Activated T-cell treated with anti-CD3 and anti-CD28 coated beads, Interleukin-2, amount 50 U/mL, for 72 hours (primary cell): ENCODE data around the gene WDFY2. TPM values are rescaled to one million over a fixed set of nuclear protein-coding genes. Genes with fewer than 3 reads are reported as not detected.

Experiments used
- ATAC-seq, 2 donors: fragments of 150-1000 bp; cut with Tn5 transposase; replicated peaks in 1 of 2; 2 replicates each; pipeline ENCODE4 v1.10.0; 2021; ENCODE audit warnings: moderate library complexity in 2 of 2, mild to moderate bottlenecking in 1 of 2
- DNase-seq, 2 donors: peaks; one replicate each; pipeline ENCODE4 v3.0.0; 2021 to 2022; ENCODE audit warnings: mixed read lengths in 1 of 2
- H3K27ac Mint-ChIP-seq: one replicate; pipeline ENCODE4 v1.8.0; 2022; ENCODE audit warnings: mild to moderate bottlenecking, moderate library complexity, mixed read lengths
- H3K27me3 Mint-ChIP-seq: one replicate; pipeline ENCODE4 v1.8.0; 2022; ENCODE audit warnings: low read depth, mixed read lengths
- H3K36me3 Mint-ChIP-seq, 2 donors: one replicate each; pipeline ENCODE4 v1.8.0; 2022; ENCODE audit warnings: mixed read lengths in 2 of 2, mild to moderate bottlenecking in 1 of 2; ENCODE audit not compliant: insufficient read depth in 2 of 2
- H3K4me1 Mint-ChIP-seq: one replicate; pipeline ENCODE4 v1.8.0; 2022; ENCODE audit warnings: low read depth, mixed read lengths
- H3K4me3 Mint-ChIP-seq, 2 donors: one replicate each; pipeline ENCODE4 v1.8.0; 2022; ENCODE audit warnings: mild to moderate bottlenecking in 2 of 2, mixed read lengths in 2 of 2, moderate library complexity in 2 of 2
- H3K9me3 Mint-ChIP-seq, 2 donors: one replicate each; pipeline ENCODE4 v1.8.0; 2022; ENCODE audit warnings: mixed read lengths in 2 of 2
- total RNA-seq, 2 donors: library from RNA; stranded (reverse); gene quantifications; one replicate each; pipeline ENCODE4 v1.2.3, GENCODE V29; 2022

The WDFY2 gene
- total RNA-seq, 2 donors from 2014 or later: 12.6 to 13.5 TPM

DNA sequence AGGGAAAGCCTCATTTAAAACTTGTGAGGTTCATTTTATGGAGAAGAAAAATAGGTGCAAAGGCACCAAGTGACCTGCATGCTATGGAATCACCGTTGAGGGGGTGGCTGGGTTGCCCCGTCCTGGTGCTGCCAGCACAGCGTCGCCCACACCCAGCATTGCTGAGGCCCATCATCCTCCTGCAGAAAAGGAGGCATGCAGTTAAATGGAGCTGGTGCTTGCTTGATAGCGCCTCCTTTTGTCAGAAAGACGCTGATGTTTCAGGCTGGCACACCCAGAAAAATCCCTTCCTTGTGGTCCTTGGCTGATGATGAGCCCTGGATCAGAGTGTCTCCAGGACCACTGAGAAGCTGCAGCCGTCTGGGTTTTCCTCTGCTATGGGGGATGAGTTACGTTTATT is 182.8 kb downstream of the WDFY2 start:
- Mint-ChIP-seq H3K4me3 (no peak overlapping the region), H3K27ac (no peak overlapping the region), H3K36me3 (no peaks in the 10 kb centered on the region), H3K27me3 (no peaks in the 10 kb centered on the region), H3K9me3 (no peaks in the 10 kb centered on the region), H3K4me1 (peaks cover 47% of the 10 kb centered on the region)
- DNase-seq (no peak), ATAC-seq (no peak)

DNA sequence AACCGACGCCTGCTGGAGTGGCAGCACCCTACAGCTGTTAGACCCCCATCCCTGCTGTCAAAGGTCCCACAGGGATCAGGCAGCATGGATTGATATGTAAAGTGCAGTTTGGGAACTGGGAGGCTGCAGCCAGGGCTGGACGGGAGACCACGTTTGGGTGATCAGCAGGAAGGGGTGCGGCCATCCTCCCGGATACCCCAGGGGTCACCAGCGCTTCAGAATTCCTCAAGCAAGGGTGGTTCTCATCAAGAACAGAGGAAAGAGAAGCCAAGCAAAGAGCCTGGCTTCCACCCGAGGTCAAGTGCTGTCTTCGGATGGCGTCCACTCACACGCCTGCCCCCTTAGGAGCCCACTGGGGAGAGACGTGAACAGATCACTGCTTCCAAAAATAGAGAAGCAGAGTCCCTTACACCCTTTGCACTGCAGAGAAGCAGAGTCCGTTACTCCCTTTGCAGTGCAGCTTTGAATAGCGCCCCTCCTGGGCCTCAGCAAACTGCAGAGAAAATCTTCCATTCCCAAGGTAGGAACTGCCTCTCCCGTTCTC is 184.2 kb downstream of the WDFY2 start:
- Mint-ChIP-seq H3K4me1 (peaks cover 34% of the 10 kb centered on the region), H3K4me3 (no peak overlapping the region), H3K36me3 (no peaks in the 10 kb centered on the region), H3K27me3 (no peaks in the 10 kb centered on the region), H3K27ac (no peak overlapping the region), H3K9me3 (no peaks in the 10 kb centered on the region)
- DNase-seq (no peak), ATAC-seq (no peak)

DNA sequence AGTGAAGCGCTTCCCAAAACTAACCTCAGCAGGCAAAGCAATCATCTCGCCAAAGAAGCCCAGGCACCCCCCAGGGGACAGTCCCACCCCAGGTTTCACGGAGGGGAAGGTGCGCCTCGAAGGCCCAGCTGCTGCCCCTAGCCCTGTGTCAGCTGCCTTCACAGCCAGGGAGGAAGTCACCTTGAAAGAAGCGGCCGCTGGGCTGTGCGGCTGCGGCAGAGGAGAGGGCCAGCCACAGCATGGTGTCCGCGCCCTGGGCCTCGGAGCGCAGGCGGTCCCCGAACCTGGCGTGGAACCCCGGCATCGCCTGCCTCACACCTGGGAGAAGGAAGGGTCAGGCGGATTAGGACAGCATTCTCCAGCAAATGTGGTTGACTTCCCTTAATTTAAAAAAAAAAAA is 184.7 kb downstream of the WDFY2 start:
- no peaks in the 10 kb centered on the region for H3K36me3 Mint-ChIP-seq
- no peak overlapping the region for H3K4me3 Mint-ChIP-seq
- H3K27ac Mint-ChIP-seq: no peak overlapping the region
- no peaks in the 10 kb centered on the region for H3K9me3 Mint-ChIP-seq
- ATAC-seq: no peak
- no peak for DNase-seq
- H3K27me3 Mint-ChIP-seq: no peaks in the 10 kb centered on the region
- H3K4me1 Mint-ChIP-seq: peaks cover 29% of the 10 kb centered on the region

DNA sequence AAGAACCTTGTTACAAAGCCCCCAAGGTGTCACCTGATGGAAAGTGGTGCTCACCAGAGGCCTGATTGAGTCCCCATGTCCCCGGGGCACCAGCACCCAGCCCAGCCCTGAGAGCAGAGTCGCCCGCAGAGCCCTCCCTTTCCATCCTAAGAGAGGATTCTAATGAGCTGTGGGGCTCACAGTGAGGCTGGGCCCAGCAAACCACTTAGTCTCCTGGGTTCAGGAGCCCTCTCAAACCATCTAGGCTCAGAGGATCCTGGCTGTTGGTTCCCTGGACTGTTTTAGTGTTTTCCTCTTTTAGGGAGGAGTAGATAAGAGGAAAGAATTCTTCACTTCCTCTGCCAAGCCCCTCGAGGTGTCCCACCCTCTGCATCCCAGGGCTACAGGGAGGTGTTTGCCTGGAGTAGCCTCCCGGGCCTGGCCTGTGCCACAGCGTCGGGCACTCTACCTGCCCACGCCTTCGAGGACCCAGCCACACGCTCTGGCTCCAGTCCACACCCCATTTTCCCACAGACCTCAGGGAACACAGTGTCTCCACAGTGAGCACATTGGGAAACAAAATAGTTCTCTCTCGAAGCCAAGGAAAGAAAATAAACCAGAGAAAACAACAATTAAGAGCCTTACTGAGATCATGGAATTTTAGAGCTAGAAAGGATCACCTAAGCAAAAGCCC is 185.3 kb downstream of the WDFY2 start:
- H3K4me1 Mint-ChIP-seq: peaks cover 22% of the 10 kb centered on the region
- no peaks in the 10 kb centered on the region for H3K36me3 Mint-ChIP-seq
- DNase-seq (no peak), ATAC-seq (no peak)
- H3K4me3 Mint-ChIP-seq: no peak overlapping the region
- H3K27ac Mint-ChIP-seq: no peak overlapping the region
- H3K9me3 Mint-ChIP-seq: no peaks in the 10 kb centered on the region
- H3K27me3 Mint-ChIP-seq: no peaks in the 10 kb centered on the region

- DNase-seq (no peak), ATAC-seq (no peak)
- Mint-ChIP-seq H3K27me3 (no peaks in the 10 kb centered on the region), H3K4me3 (no peak overlapping the region), H3K9me3 (no peaks in the 10 kb centered on the region), H3K4me1 (peaks cover 17% of the 10 kb centered on the region), H3K36me3 (no peaks in the 10 kb centered on the region), H3K27ac (no peak overlapping the region)
Measured at GRCh38 chr13:51770160-51770559, 185.9 kb downstream of the WDFY2 start.

- H3K4me1 Mint-ChIP-seq: peaks cover 10% of the 10 kb centered on the region
- no peak overlapping the region for H3K4me3 Mint-ChIP-seq
- H3K27ac Mint-ChIP-seq: peak overlapping the region; percentile 12
- no peaks in the 10 kb centered on the region for H3K9me3 Mint-ChIP-seq
- no peak for ATAC-seq
- no peaks in the 10 kb centered on the region for H3K36me3 Mint-ChIP-seq
- no peaks in the 10 kb centered on the region for H3K27me3 Mint-ChIP-seq
- DNase-seq: no peak
Measured at GRCh38 chr13:51770681-51771417, 186.6 kb downstream of the WDFY2 start.

DNA sequence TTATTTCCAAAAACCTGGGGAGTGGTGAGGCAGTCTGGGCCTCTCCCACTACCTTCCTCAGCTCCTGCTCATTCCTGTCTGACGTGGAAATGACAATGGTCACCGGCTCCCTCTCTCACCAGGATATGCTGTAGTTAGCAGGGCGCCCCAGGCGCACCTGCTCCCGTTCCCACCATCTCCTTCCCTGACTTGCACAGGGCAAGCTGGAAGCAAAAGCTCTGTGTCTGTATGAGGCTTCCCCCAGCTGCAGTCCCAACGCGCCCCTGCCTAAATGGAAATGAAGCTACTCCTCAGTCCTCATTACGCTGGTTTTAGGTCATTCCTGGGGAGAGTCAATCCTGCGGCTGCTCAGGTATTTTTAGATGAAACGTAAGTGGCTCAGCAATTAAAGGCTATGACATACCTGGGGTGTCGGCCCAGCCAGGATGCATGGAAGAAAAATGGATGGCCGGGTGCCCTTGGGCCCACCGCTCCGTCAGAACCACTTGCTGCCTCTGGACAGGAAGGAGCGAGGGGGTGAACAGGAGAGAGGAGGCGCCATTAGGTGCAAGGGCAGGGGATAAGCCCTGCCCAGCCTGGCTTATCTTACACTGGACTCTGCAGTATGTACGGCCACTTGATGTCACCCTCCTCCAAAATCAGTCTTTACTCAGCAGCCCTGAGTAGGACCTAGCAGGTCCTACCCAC is 187.3 kb downstream of the WDFY2 start:
- ATAC-seq (no peak), DNase-seq (no peak)
- Mint-ChIP-seq H3K9me3 (no peaks in the 10 kb centered on the region), H3K36me3 (no peaks in the 10 kb centered on the region), H3K27ac (peak overlapping the region; percentile 12), H3K27me3 (no peaks in the 10 kb centered on the region), H3K4me3 (no peak overlapping the region), H3K4me1 (peaks cover 3% of the 10 kb centered on the region)

GRCh38 chr13:51772105-51772455 is 187.8 kb downstream of the WDFY2 start:
- H3K9me3 Mint-ChIP-seq: no peaks in the 10 kb centered on the region
- no peaks in the 10 kb centered on the region for H3K4me1 Mint-ChIP-seq
- H3K27ac Mint-ChIP-seq: no peak overlapping the region
- DNase-seq: no peak
- H3K36me3 Mint-ChIP-seq: no peaks in the 10 kb centered on the region
- no peak for ATAC-seq
- no peak overlapping the region for H3K4me3 Mint-ChIP-seq
- no peaks in the 10 kb centered on the region for H3K27me3 Mint-ChIP-seq

GRCh38 chr13:51772781-51773180 is 188.5 kb downstream of the WDFY2 start:
- DNase-seq (no peak), ATAC-seq (no peak)
- Mint-ChIP-seq H3K27me3 (no peaks in the 10 kb centered on the region), H3K4me1 (no peaks in the 10 kb centered on the region), H3K27ac (no peak overlapping the region), H3K36me3 (no peaks in the 10 kb centered on the region), H3K4me3 (no peak overlapping the region), H3K9me3 (no peaks in the 10 kb centered on the region)

DNA sequence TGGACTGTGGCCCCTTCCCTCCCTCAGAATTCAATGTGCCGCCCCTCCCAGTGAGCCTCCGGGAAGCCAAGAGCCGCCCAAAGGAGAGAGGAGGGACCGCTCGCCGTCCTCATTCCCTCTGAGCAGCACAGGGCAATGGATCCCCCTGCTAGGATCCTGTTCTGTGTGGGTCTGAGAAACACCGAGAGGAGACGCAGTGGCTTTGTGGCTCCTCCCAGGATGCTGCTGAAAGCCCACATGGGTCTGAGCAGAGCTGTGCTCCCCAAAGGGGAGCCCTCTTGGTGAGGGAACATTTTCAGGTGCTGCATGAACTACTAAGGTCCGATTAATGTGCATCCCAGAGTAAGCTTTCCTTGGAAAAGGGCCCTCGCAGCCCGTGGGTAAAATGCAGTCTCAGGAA is 189.3 kb downstream of the WDFY2 start:
- ATAC-seq (no peak), DNase-seq (no peak)
- Mint-ChIP-seq H3K4me1 (no peaks in the 10 kb centered on the region), H3K36me3 (no peaks in the 10 kb centered on the region), H3K27ac (no peak overlapping the region), H3K27me3 (no peaks in the 10 kb centered on the region), H3K9me3 (no peaks in the 10 kb centered on the region), H3K4me3 (no peak overlapping the region)

DNA sequence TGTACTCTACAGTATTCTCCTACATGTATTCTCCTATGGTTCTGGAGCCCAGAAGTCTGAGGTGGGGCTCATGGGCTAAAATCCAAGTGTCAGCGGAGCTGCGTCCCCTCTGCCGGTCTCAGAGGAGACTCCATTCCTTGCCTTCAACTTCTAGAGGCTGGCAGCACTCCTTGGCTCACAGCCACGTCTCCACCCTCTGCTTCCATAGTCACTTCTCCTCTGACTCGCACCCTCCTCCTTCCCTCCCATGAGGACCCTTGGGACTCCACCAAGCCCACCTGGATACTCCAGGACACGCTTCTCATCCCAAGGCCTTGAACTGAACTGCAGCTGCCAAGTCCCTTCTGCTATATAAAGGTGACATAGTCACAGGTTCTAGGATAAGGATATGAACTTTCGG is 191.9 kb downstream of the WDFY2 start:
- no peak for ATAC-seq
- Mint-ChIP-seq H3K36me3 (no peaks in the 10 kb centered on the region), H3K9me3 (no peaks in the 10 kb centered on the region), H3K4me1 (no peaks in the 10 kb centered on the region), H3K27me3 (no peaks in the 10 kb centered on the region), H3K27ac (no peak overlapping the region), H3K4me3 (no peak overlapping the region)
- DNase-seq: no peak

GRCh38 chr13:51777921-51778320 is 193.7 kb downstream of the WDFY2 start:
- Mint-ChIP-seq H3K36me3 (no peaks in the 10 kb centered on the region), H3K27me3 (no peaks in the 10 kb centered on the region), H3K4me1 (no peaks in the 10 kb centered on the region), H3K27ac (no peak overlapping the region), H3K4me3 (no peak overlapping the region), H3K9me3 (no peaks in the 10 kb centered on the region)
- DNase-seq (no peak), ATAC-seq (no peak)

GRCh38 chr13:51778392-51778791 is 194.1 kb downstream of the WDFY2 start:
- Mint-ChIP-seq H3K27me3 (no peaks in the 10 kb centered on the region), H3K36me3 (no peaks in the 10 kb centered on the region), H3K4me1 (no peaks in the 10 kb centered on the region), H3K4me3 (no peak overlapping the region), H3K9me3 (no peaks in the 10 kb centered on the region), H3K27ac (no peak overlapping the region)
- no peak for ATAC-seq
- no peak for DNase-seq
